Activated T-helper 1 cell treated with anti-CD3 and anti-CD28 coated beads, Interleukin-2, amount 50 U/mL, for 16 hours (primary cell): ENCODE measurements around the gene SLC35F1.

Experiments used
- DNase-seq, 2 donors: peaks; one replicate each; pipeline ENCODE4 v3.0.0-alpha.2; 2020; ENCODE audit warnings: low read depth in 1 of 2, low spot score in 1 of 2

The SLC35F1 gene

DNA sequence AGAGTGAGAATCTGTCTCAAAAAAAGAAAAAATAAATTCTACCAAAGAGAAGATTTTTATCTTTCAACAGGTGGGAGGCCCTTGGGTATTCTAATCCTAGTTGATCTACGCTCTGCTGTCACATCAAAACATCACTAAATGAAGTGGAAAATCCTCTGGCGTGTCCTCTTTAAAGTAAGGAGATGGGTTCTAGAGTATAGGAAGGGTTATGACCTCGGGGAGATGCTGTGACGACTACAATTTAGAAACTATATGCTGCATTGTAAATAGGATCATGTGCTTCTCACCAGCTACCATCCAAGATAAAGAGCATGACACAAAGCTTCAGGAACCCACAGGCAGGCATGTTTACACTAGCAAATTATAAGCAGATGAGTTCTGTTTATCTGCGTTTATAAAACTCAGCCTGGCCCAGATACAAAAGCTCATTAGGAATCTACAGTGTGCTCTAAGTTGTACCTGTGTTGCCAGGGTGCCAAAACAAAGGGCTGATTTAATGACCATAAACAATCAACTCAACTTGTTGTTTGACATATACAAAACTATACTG lies 443.9 kb downstream of the SLC35F1 start:
- no peak for DNase-seq

DNA sequence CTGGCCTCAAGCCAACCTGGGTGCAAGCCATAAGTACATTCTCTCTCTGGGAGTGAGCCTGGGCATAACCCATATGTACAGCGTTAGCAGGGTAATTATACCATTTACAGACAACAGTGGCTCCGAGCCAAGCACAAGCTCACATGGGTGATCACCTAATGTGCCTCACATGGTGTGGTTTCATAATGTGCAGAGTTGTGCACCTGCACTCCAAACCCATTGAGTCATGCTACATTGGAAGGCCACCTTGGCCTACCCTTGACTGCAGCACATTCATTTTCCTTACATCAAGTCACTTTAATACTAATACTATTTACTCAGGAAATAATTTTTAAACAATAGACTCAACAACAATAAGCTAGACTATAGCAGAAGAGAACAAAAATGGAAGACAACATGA lies 446.5 kb downstream of the SLC35F1 start:
- DNase-seq: no peak

DNA sequence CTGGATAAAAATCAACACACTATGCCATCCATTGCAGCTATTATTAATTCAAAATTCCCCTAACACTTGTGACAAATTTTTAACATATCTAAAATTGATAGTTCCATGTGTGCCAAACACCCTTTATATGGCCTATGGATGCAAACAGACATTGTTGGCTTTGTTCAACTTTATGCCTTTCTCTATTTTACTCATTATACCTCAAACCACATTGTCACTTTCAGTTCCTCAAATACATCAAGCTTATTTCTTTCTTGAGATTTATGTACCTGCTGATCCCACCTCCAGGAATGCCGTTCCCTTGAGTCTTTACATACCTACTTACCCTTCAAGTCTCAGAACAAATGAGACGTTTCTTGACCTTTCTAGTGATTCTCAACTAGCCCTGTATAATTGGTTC lies 447.6 kb downstream of the SLC35F1 start:
- DNase-seq: no peak

DNA sequence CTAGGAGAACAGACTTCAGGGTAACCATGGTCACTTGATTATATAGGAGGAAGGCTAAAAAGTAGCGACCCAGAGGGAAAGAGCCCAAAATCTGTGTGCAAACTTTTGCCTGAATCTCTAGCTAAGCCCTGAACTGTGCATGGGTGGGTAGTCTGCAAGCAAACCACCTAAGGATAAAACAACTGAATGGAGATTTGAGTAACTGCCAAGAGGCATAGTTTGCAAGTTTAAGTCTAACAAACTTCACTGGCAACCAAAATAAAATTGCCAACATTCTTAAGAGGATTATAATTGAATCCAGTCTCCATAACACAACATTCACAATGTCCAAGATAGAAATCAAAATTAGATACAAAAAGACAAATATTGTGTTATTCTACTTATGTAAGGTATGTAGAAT lies 449.0 kb downstream of the SLC35F1 start:
- no peak for DNase-seq

DNA sequence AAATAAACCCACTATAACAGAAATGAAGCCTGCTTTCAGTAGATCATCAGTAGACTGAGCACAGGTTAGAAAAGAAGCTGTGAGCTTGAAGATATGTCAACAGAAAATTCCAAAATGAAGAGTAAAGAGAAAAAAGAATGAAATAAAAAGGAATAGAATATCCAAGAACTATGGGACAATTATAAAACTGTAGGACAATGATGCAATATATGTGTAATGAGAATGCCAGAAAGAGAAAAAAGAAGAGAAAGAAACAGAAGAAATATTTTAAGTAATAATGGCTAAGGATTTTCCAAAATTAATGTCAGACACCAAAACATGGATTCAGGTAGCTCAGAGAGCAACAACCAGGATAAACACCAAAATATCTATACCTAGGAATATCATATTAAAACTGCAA lies 449.6 kb downstream of the SLC35F1 start:
- DNase-seq: no peak
